Mammary epithelial cell (primary cell): ENCODE data around the gene ZNF708.

Experiments
- EZH2 ChIP-seq: IDR thresholded peaks from 2 replicates; pipeline ENCODE4 v1.6.1; 2012; ENCODE audit warnings: low read length, inconsistent platforms, borderline replicate concordance
- TF ChIP-seq, protein P1 (sequence below), 2 donors: IDR thresholded peaks in 1 of 2; conservative IDR thresholded peaks in 1 of 2; 2 replicates each; pipeline ENCODE4 v1.5.1; 2011 to 2012; ENCODE audit warnings: inconsistent platforms in 2 of 2, low read length in 2 of 2, mild to moderate bottlenecking in 2 of 2, control low read depth in 1 of 2, low read depth in 1 of 2; ENCODE audit not compliant: insufficient read depth in 1 of 2; ENCODE audit errors: extremely low read depth in 1 of 2

DNA sequence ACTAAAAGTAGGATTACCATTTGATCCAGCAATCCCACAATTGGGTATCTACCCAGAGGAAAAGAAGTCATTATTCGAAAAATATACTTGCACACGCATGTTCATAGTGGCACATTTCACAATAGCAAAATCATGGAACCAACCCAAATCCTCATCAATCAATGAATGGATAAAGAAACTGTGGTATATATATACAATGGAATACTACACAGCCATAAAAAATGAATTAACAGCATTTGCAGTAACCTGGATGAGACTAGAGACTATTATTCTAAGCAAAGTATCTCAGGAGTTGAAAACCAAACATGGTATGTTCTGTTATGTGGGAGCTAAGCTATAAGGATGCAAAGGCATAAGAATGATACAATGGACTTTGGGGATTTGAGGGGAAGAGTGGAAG lies 3.0 kb downstream of the ZNF708 start:
- TF ChIP-seq, protein P1, sequence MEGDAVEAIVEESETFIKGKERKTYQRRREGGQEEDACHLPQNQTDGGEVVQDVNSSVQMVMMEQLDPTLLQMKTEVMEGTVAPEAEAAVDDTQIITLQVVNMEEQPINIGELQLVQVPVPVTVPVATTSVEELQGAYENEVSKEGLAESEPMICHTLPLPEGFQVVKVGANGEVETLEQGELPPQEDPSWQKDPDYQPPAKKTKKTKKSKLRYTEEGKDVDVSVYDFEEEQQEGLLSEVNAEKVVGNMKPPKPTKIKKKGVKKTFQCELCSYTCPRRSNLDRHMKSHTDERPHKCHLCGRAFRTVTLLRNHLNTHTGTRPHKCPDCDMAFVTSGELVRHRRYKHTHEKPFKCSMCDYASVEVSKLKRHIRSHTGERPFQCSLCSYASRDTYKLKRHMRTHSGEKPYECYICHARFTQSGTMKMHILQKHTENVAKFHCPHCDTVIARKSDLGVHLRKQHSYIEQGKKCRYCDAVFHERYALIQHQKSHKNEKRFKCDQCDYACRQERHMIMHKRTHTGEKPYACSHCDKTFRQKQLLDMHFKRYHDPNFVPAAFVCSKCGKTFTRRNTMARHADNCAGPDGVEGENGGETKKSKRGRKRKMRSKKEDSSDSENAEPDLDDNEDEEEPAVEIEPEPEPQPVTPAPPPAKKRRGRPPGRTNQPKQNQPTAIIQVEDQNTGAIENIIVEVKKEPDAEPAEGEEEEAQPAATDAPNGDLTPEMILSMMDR (conservative IDR thresholded peaks at IDR 0.05 in 1 of 2, IDR thresholded peaks at IDR 0.05 in 1 of 2; ENCODE audit: extremely low read depth in 1 of 2, insufficient read depth in 1 of 2, low read depth in 1 of 2, low read length in 2 of 2): no peak
- TF ChIP-seq EZH2: no peak
